HG03520 (cell line): Measurements from ENCODE around the gene KIF6.
"Not testable (repeated sequence)": the region's sequence is repeated elsewhere in the genome, so short reads cannot be mapped to it uniquely, and the experiment has no call there.

Experiments used
- ATAC-seq: cut with Tn5 transposase; IDR thresholded peaks from one replicate; pipeline ENCODE4 v1.9.1; 2021; ENCODE audit warnings: mild to moderate bottlenecking, moderate library complexity; ENCODE audit not compliant: unreplicated experiment

KIF6 gene

GRCh38 chr6:39723350-39723749 is 1.9 kb downstream of the KIF6 start:
- ATAC-seq: not testable (repeated sequence)

GRCh38 chr6:39714802-39715201 is 10.4 kb downstream of the KIF6 start:
- no peak for ATAC-seq

- no peak for ATAC-seq
These were observed 17.1 kb downstream of the KIF6 start for GRCh38 chr6:39707962-39708683.

GRCh38 chr6:39706819-39707335 is 18.3 kb downstream of the KIF6 start:
- ATAC-seq: no peak

- ATAC-seq: no peak
These were observed 22.9 kb downstream of the KIF6 start for GRCh38 chr6:39702265-39702664.

- no peak for ATAC-seq
These were observed 24.8 kb downstream of the KIF6 start for GRCh38 chr6:39700362-39700761.

GRCh38 chr6:39698789-39699188 is 26.4 kb downstream of the KIF6 start:
- no peak for ATAC-seq

- ATAC-seq: no peak
These were observed 28.0 kb downstream of the KIF6 start for GRCh38 chr6:39696986-39697788.

- ATAC-seq: no peak
These were observed 29.8 kb downstream of the KIF6 start for GRCh38 chr6:39695447-39695846.

- no peak for ATAC-seq
These were observed 32.0 kb downstream of the KIF6 start for GRCh38 chr6:39693206-39693605.

GRCh38 chr6:39688494-39688893 is 36.7 kb downstream of the KIF6 start:
- ATAC-seq: no peak

GRCh38 chr6:39686976-39687375 is 38.2 kb downstream of the KIF6 start:
- no peak for ATAC-seq

- no peak for ATAC-seq
These were observed 39.3 kb downstream of the KIF6 start for GRCh38 chr6:39685938-39686337.

- ATAC-seq: no peak
These were observed 39.8 kb downstream of the KIF6 start for GRCh38 chr6:39685489-39685826.

GRCh38 chr6:39684790-39685488 is 40.3 kb downstream of the KIF6 start:
- ATAC-seq: no peak

GRCh38 chr6:39681674-39682121 is 43.5 kb downstream of the KIF6 start:
- no peak for ATAC-seq

GRCh38 chr6:39678914-39679313 is 46.3 kb downstream of the KIF6 start:
- no peak for ATAC-seq

GRCh38 chr6:39677318-39677717 is 47.9 kb downstream of the KIF6 start:
- ATAC-seq: not testable (repeated sequence)

- ATAC-seq: no peak
These were observed 54.7 kb downstream of the KIF6 start for GRCh38 chr6:39670519-39670918.

- no peak for ATAC-seq
These were observed 55.2 kb downstream of the KIF6 start for GRCh38 chr6:39669973-39670342.

- no peak for ATAC-seq
These were observed 55.8 kb downstream of the KIF6 start for GRCh38 chr6:39669207-39669972.
